ENCODE results near the gene CREB5.

CREB5 gene

DNA sequence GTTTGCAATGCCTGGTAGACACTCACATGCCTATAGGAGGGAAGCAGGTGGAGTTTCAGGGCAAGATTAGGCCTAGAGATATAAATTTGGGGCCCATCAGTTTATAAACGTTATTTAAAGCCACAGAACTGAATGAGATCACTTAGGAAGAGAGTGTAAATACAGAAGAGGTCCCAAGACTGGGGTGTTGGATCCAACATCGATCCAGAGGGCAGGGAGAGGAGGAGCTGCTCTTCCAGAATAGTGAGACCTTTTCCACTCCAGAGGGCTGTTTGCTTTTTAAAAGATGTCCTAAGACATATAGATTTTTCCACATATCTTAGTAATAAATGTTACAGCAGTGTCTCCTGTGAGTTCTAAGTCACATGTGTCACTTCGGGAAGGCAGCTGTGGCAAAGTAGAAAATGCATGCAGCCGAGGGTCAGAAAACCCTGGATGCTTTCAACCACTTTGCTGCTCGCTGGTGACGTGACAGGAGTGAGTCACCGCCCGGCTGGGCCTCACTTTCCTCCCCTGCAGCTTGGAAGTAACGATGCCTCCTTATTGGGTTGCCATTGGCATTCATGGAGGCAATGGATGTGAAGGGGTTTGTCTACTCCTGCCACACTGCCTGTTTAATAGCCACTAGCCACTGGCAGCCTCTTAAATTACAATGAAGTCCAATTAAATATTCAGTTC lies 450.4 kb downstream of the CREB5 start:
- no peak for TF ChIP-seq CTCF (IDR thresholded peaks at IDR 0.05; ENCODE audit: low read depth, low read length)
- no peak for DNase-seq (ENCODE audit: extremely low read depth, low read depth)

GRCh38 chr7:28865601-28866144 lies 453.4 kb downstream of the CREB5 start:
- no peak for TF ChIP-seq CTCF (IDR thresholded peaks at IDR 0.05; ENCODE audit: low read depth, low read length)
- no peak for DNase-seq (ENCODE audit: extremely low read depth, low read depth)

GRCh38 chr7:28868712-28869111 lies 456.4 kb downstream of the CREB5 start:
- no peak for DNase-seq (ENCODE audit: extremely low read depth, low read depth)
- no peak for TF ChIP-seq CTCF (IDR thresholded peaks at IDR 0.05; ENCODE audit: low read depth, low read length)

DNA sequence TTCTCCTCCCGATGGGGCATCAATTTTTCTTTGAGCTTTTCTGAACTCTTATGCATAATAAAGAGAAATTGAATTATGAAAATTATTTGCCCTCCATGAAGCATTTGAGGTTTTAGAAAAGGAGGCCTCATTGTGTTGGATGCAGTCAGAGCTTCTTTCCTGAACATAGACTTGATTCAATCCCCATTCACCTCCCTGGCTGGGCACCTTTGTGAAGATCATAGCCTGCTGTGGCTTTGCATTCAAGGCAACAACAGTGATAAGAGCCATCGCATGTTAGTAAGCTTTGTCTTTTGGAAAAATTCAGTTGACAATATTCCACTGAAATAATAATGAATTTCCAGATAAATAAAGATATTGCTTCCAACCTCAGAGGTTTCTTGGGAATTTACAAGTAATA lies 458.8 kb downstream of the CREB5 start:
- TF ChIP-seq CTCF (IDR thresholded peaks at IDR 0.05; ENCODE audit: low read depth, low read length), result no peak
- no peak for DNase-seq (ENCODE audit: extremely low read depth, low read depth)

- no peak for TF ChIP-seq CTCF (IDR thresholded peaks at IDR 0.05; ENCODE audit: low read depth, low read length)
Observed at GRCh38 chr7:28871631-28872030, 459.3 kb downstream of the CREB5 start.

DNA sequence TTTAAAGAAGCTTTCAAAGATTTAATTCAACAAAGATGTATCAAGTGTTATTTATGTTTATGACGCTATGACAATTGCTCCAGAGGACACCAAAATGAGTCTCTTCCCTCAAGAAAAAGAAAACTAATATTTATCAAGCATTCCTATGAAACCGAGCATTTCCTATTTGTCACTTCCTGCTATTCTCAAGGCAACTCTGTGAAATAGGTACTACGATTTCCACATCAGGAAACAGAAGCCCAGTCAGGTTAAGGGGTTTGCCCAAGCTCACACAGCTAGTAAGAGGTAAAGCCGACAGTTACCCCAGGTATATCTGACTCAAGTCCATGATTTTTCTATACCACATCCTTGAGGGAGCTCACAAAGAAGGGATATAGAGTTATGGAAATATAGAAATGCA lies 459.9 kb downstream of the CREB5 start:
- DNase-seq (ENCODE audit: extremely low read depth, low read depth), result no peak
- no peak for TF ChIP-seq CTCF (IDR thresholded peaks at IDR 0.05; ENCODE audit: low read depth, low read length)

More at GRCh38 chr7:28871631-28872030, 459.3 kb downstream of the CREB5 start:
- DNase-seq (ENCODE audit: extremely low read depth, low read depth), result no peak

DNA sequence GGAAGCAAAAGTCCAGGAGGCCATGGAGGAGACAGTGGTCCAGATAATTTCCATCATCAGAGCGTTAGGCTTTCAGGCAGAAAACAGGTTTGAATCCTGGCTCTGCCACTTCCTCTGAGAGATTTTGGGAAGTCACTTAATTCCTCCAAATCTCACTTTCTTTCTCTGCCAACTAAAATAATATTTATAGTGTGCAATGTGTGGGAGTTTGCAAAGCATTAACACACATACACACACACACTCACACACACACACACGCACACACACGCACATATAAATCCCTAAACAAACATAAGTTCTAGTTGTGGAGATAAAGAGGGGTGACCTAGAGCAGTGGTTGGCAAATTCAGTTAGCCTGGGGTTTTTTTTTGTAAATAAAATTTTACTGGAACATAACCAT lies 461.0 kb downstream of the CREB5 start:
- no peak for TF ChIP-seq CTCF (IDR thresholded peaks at IDR 0.05; ENCODE audit: low read depth, low read length)
- DNase-seq (ENCODE audit: extremely low read depth, low read depth), result no peak

Data from AG09319 (cell line).